Brain microvascular endothelial cell (primary cell): ENCODE data around the gene ATF7IP2.
"Not testable (repeated sequence)": the region's sequence is repeated elsewhere in the genome, so short reads cannot be mapped to it uniquely, and the experiment has no call there.

ENCODE experiments used
- DNase-seq: peaks from one replicate; pipeline ENCODE4 v3.0.0-alpha.2; 2020
- H3K27ac ChIP-seq: fragments of 250-450 bp; sonication (Bioruptor Pico); 2 replicates; pipeline ENCODE4 v1.5.1; 2020; ENCODE audit warnings: mild to moderate bottlenecking, moderate library complexity
- H3K27me3 ChIP-seq: fragments of 250-450 bp; sonication (Bioruptor Pico); replicated peaks from 2 replicates; pipeline ENCODE4 v1.5.1; 2020; ENCODE audit warnings: mild to moderate bottlenecking
- H3K36me3 ChIP-seq: fragments of 250-450 bp; sonication (Bioruptor Pico); replicated peaks from 2 replicates; pipeline ENCODE4 v1.5.1; 2020; ENCODE audit warnings: mild to moderate bottlenecking
- H3K4me3 ChIP-seq: 2 replicates; pipeline ENCODE4 v1.5.1; 2011; ENCODE audit warnings: low read depth, mild to moderate bottlenecking, control low read depth, low read length, moderate library complexity
- CTCF ChIP-seq: IDR thresholded peaks from 2 replicates; pipeline ENCODE4 v1.5.1; 2011; ENCODE audit warnings: low read depth, mild to moderate bottlenecking, moderate library complexity, low read length, control low read depth, inconsistent platforms; ENCODE audit errors: missing control alignments
- in situ Hi-C: cut with HindIII; loops from 2 replicates; pipeline ENCODE4 v1.10.0; 2017; ENCODE audit warnings: low sequenced_read_pairs, low pct_ligation_motif_present

ATF7IP2 gene

DNA sequence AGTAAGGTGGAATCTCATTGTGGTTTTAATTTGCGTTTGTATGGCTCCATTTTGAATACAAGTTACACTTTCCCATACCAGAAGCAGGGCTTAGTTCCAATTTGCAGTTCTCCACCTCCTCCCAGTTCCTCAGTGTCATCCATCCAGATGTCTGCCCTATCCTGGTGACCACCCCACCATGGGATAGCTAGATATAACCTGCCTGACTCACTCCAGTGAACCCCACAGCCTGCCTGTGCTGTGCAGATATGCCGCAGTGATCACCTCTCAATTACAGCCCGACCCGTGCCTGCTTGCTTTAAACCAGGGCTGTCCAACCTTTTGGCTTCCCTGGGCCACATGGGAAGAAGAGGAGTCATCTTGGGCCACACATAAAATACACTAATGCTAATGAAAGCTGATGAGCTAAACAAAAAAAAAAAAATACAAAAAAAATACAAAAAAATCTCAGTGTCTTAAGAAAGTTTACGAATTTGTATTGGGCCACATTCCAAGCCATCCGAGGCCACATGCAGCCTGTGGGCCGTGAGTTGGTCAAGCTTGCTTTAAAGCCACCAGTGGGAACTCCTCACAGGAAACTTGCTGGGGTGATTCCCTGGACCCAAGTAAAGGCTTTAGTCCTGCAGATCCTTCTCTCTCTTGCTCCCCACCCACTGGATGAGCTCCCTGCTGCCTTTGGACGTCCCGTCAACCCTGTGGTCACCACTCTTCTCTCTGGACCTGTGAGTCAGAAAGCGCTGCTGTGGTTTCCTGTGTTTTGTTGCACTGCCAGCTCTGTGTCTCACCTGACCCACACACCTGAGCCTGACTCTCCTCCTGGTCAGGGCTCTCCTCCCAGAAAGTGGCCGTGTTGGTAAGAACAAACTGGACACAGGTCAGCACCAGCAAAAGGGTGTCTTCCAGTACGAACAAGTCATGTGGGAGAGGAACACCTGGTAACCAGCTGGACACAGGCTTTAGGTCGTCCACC is 111.6 kb downstream of the ATF7IP2 start:
- H3K27ac ChIP-seq = no peak overlapping the region
- H3K36me3 ChIP-seq = no peaks in the 10 kb centered on the region
- no peak for DNase-seq
- no peak for TF ChIP-seq CTCF
- no peak overlapping the region for H3K4me3 ChIP-seq
- H3K27me3 ChIP-seq = no peaks in the 10 kb centered on the region
- in situ Hi-C loops = no loop called here

DNA sequence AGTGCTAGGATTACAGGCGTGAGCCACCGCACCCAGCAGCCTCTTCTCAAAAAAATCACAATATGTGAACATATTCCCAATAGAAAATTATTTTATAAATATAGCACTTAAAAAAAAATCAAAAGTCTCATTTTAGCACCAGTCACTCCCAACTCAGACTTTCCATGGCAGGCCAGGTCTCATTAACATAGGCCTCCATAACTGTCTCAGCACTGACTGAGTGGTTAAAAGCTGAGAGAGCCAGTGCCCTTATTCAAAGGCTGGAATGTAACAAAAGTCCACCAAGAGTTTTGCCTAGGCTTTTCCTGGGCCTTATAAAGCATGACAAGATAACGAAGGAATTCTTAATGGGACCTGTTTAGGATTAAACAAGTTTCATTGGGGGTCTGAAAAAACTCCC is 114.7 kb downstream of the ATF7IP2 start:
- DNase-seq = no peak
- Histone ChIP-seq H3K27me3 (no peaks in the 10 kb centered on the region), H3K4me3 (no peak overlapping the region), H3K36me3 (no peaks in the 10 kb centered on the region), H3K27ac (no peak overlapping the region)
- in situ Hi-C loops = no loop called here
- no peak for TF ChIP-seq CTCF

DNA sequence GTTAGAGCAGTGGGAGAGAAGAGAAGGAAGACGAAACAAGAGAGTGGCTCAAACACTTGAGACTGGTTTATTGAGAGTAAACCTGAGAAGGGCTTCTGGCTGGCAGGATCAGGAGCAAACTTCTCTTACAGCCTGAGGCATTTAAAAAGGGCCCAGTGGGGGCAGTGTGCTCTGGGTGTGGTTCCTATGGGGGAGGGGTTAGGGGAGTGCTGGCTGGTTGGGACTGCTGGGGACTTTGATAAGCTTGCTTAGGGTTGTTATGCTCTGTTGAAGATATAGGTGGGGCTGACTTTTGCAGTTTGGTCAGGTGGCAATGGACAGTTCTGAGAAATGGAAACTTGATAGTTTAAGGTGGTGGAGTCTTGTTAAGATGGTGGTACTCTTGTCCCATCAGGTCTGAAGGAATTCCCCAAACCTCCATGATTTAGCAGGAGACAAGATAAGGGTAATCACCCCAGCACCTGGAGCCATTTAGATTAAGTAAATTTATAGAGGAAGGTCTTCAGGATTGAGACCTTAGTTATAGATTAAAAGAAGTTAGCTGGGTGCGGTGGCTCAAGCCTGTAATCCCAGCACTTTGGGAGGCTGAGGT is 115.3 kb downstream of the ATF7IP2 start:
- Histone ChIP-seq H3K27ac (no peak overlapping the region), H3K27me3 (no peaks in the 10 kb centered on the region), H3K36me3 (no peaks in the 10 kb centered on the region), H3K4me3 (no peak overlapping the region)
- in situ Hi-C loops = no loop called here
- TF ChIP-seq CTCF = no peak
- no peak for DNase-seq

- no peak for DNase-seq
- Histone ChIP-seq H3K36me3 (no peaks in the 10 kb centered on the region), H3K27ac (no peak overlapping the region), H3K27me3 (no peaks in the 10 kb centered on the region), H3K4me3 (no peak overlapping the region)
- in situ Hi-C loops = no loop called here
- no peak for TF ChIP-seq CTCF
Observed at GRCh38 chr16:10502776-10503175, 116.9 kb downstream of the ATF7IP2 start.

- Histone ChIP-seq H3K27me3 (no peaks in the 10 kb centered on the region), H3K4me3 (no peak overlapping the region), H3K36me3 (no peaks in the 10 kb centered on the region), H3K27ac (no peak overlapping the region)
- TF ChIP-seq CTCF = no peak
- DNase-seq = no peak
- in situ Hi-C loops = no loop called here
Observed at GRCh38 chr16:10504404-10504885, 118.6 kb downstream of the ATF7IP2 start.

DNA sequence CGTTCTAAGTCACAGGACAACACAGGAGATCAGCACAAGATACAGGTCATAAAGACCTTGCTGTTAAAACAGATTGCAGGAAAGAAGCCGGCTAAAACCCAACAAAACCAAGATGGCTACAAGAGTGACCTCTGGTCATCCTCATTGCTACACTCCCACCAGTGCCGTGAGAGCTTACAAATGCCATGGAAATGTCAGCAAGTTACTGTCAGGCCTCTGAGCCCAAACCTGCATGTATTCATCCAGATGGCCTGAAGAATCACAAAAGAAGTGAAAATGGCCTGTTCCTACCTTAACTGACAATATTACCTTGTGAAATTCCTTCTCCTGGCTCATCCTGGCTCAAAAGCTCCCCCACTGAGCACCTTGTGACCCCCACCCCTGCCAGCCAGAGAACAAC is 119.4 kb downstream of the ATF7IP2 start:
- DNase-seq, H3K36me3 ChIP-seq, H3K27me3 ChIP-seq, in situ Hi-C loops, H3K27ac ChIP-seq, H3K4me3 ChIP-seq: not testable (repeated sequence)
